Mucosa of rectum (tissue), 2 donors: ENCODE results near the gene TARM1.

Experiments
- H3K27ac ChIP-seq, 2 donors: one replicate each; pipeline ENCODE4 v1.7.0; 2013; ENCODE audit warnings: inconsistent platforms in 2 of 2, low read depth in 2 of 2, low read length in 2 of 2
- H3K27me3 ChIP-seq, 2 donors: one replicate each; pipeline ENCODE4 v1.7.0; 2013; ENCODE audit warnings: low read length in 2 of 2; ENCODE audit not compliant: control insufficient read depth in 2 of 2, insufficient read depth in 2 of 2
- H3K36me3 ChIP-seq, 2 donors: one replicate each; pipeline ENCODE4 v1.7.0; 2013; ENCODE audit warnings: low read length in 2 of 2; ENCODE audit not compliant: control insufficient read depth in 2 of 2, insufficient read depth in 2 of 2
- H3K4me1 ChIP-seq, 2 donors: one replicate each; pipeline ENCODE4 v1.7.0; 2013; ENCODE audit warnings: low read length in 2 of 2, mild to moderate bottlenecking in 1 of 2; ENCODE audit not compliant: control insufficient read depth in 2 of 2, insufficient read depth in 2 of 2
- H3K4me3 ChIP-seq, 2 donors: one replicate each; pipeline ENCODE4 v1.7.0; 2013; ENCODE audit warnings: low read length in 2 of 2
- H3K9ac ChIP-seq, 2 donors: one replicate each; pipeline ENCODE4 v1.7.0; 2013; ENCODE audit warnings: low read length in 2 of 2, low read depth in 1 of 2, mild to moderate bottlenecking in 1 of 2
- H3K9me3 ChIP-seq, 2 donors: one replicate each; pipeline ENCODE4 v1.7.0; 2013; ENCODE audit warnings: low read length in 2 of 2; ENCODE audit not compliant: control insufficient read depth in 2 of 2
- donor health status: healthy.
- donor health status: Normal muscosa, but diverticular disease.

Gene TARM1

GRCh38 chr19:54081032-54081431 lies at the start of gene TARM1:
TARM1 (minus strand) TSS chr19:54081365; CDS start chr19:54081340, 25 bp downstream.
- H3K9me3 ChIP-seq = peaks cover 0 to 6% of the 10 kb centered on the region in 2 donors
- no peak within 1 kb of the TSS for H3K27ac ChIP-seq
- H3K36me3 ChIP-seq = no peaks in the 10 kb centered on the region
- H3K9ac ChIP-seq = no peak within 1 kb of the TSS
- no peaks in the 10 kb centered on the region for H3K4me1 ChIP-seq
- H3K27me3 ChIP-seq = no peaks in the 10 kb centered on the region
- H3K4me3 ChIP-seq = no peak within 1 kb of the TSS

GRCh38 chr19:54129617-54129996 lies 48.4 kb upstream of the TARM1 start:
- H3K27ac ChIP-seq = no peak overlapping the region
- no peaks in the 10 kb centered on the region for H3K27me3 ChIP-seq
- H3K9me3 ChIP-seq = no peaks in the 10 kb centered on the region
- no peaks in the 10 kb centered on the region for H3K4me1 ChIP-seq
- no peak overlapping the region for H3K4me3 ChIP-seq
- H3K36me3 ChIP-seq = peaks cover 37 to 43% of the 10 kb centered on the region in 2 donors
- H3K9ac ChIP-seq = no peak overlapping the region

GRCh38 chr19:54128796-54129616 lies 47.8 kb upstream of the TARM1 start:
- H3K36me3 ChIP-seq = peaks cover 39 to 48% of the 10 kb centered on the region in 2 donors
- H3K27me3 ChIP-seq = no peaks in the 10 kb centered on the region
- H3K4me3 ChIP-seq = no peak overlapping the region
- no peak overlapping the region for H3K9ac ChIP-seq
- H3K27ac ChIP-seq = no peak overlapping the region
- H3K9me3 ChIP-seq = no peaks in the 10 kb centered on the region
- no peaks in the 10 kb centered on the region for H3K4me1 ChIP-seq

GRCh38 chr19:54128441-54128725 lies 47.2 kb upstream of the TARM1 start:
- Histone ChIP-seq H3K27me3 (no peaks in the 10 kb centered on the region), H3K4me1 (no peaks in the 10 kb centered on the region), H3K9ac (no peak overlapping the region), H3K4me3 (no peak overlapping the region), H3K27ac (no peak overlapping the region), H3K36me3 (peaks cover 45 to 54% of the 10 kb centered on the region in 2 donors), H3K9me3 (no peaks in the 10 kb centered on the region)

- Histone ChIP-seq H3K4me3 (no peak overlapping the region), H3K9me3 (no peaks in the 10 kb centered on the region), H3K27ac (no peak overlapping the region), H3K4me1 (no peaks in the 10 kb centered on the region), H3K27me3 (no peaks in the 10 kb centered on the region), H3K36me3 (peaks cover 50 to 58% of the 10 kb centered on the region in 2 donors), H3K9ac (no peak overlapping the region)
These were observed 46.7 kb upstream of the TARM1 start for GRCh38 chr19:54127688-54128440.

- no peak overlapping the region for H3K27ac ChIP-seq
- H3K9ac ChIP-seq = no peak overlapping the region
- H3K4me1 ChIP-seq = no peaks in the 10 kb centered on the region
- H3K4me3 ChIP-seq = no peak overlapping the region
- H3K36me3 ChIP-seq = peaks cover 51 to 67% of the 10 kb centered on the region in 2 donors
- no peaks in the 10 kb centered on the region for H3K27me3 ChIP-seq
- H3K9me3 ChIP-seq = no peaks in the 10 kb centered on the region
These were observed 44.5 kb upstream of the TARM1 start for GRCh38 chr19:54125713-54126112.

GRCh38 chr19:54124393-54124792 lies 43.2 kb upstream of the TARM1 start:
- H3K27ac ChIP-seq = no peak overlapping the region

GRCh38 chr19:54123682-54124081 lies 42.5 kb upstream of the TARM1 start:
- no peak overlapping the region for H3K27ac ChIP-seq
- H3K9me3 ChIP-seq = no peaks in the 10 kb centered on the region
- H3K36me3 ChIP-seq = peaks cover 49 to 60% of the 10 kb centered on the region in 2 donors
- no peaks in the 10 kb centered on the region for H3K27me3 ChIP-seq
- H3K9ac ChIP-seq = no peak overlapping the region
- no peak overlapping the region for H3K4me3 ChIP-seq
- no peaks in the 10 kb centered on the region for H3K4me1 ChIP-seq

More at GRCh38 chr19:54124393-54124792, 43.2 kb upstream of the TARM1 start:
- H3K9ac ChIP-seq = no peak overlapping the region
- H3K36me3 ChIP-seq = peaks cover 50 to 67% of the 10 kb centered on the region in 2 donors
- no peak overlapping the region for H3K4me3 ChIP-seq
- H3K27me3 ChIP-seq = no peaks in the 10 kb centered on the region
- no peaks in the 10 kb centered on the region for H3K4me1 ChIP-seq
- no peaks in the 10 kb centered on the region for H3K9me3 ChIP-seq

GRCh38 chr19:54121259-54121658 lies 40.1 kb upstream of the TARM1 start:
- peaks cover 41 to 46% of the 10 kb centered on the region in 2 donors for H3K36me3 ChIP-seq
- no peak overlapping the region for H3K9ac ChIP-seq
- no peak overlapping the region for H3K27ac ChIP-seq
- no peak overlapping the region for H3K4me3 ChIP-seq
- H3K27me3 ChIP-seq = no peaks in the 10 kb centered on the region
- H3K4me1 ChIP-seq = peaks cover 3 to 5% of the 10 kb centered on the region in 2 donors
- no peaks in the 10 kb centered on the region for H3K9me3 ChIP-seq
